Measurements from ENCODE around the gene CLCNKB. TPM values are rescaled to one million over a fixed set of nuclear protein-coding genes. Genes with fewer than 3 reads are reported as not detected.

CLCNKB gene
- total RNA-seq, 1 experiment from 2014 or later: not detected

DNA sequence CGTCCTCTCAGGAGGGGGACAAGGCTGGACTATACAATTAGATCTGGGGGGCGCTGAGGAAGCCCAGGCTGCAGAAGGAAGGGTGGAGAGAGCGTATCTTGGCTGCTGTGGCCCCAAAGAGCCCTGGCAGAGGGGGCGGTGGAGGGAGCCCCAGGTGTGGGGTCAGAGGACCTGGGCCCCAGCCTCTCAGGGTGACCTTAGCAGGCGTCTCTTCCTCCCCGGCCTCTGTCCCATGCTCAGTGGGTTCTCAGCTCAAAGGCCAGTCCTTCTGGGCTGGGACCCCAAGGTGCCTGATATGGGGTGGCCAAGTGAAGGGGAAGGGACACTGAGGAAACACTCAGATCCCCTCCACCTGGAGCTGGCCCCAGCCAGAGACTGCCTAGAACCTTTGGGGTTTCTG, 28.0 kb downstream of the CLCNKB start:
- intact Hi-C loops (cut with micrococcal nuclease; ENCODE audit: unreplicated experiment): loop anchor here (10.0 kb wide), 1 partner anchor 293 kb away; the partner anchor contains the start of gene SZRD1
- no peaks in the 10 kb centered on the region for H3K9me3 ChIP-seq
- TF ChIP-seq, protein P1, sequence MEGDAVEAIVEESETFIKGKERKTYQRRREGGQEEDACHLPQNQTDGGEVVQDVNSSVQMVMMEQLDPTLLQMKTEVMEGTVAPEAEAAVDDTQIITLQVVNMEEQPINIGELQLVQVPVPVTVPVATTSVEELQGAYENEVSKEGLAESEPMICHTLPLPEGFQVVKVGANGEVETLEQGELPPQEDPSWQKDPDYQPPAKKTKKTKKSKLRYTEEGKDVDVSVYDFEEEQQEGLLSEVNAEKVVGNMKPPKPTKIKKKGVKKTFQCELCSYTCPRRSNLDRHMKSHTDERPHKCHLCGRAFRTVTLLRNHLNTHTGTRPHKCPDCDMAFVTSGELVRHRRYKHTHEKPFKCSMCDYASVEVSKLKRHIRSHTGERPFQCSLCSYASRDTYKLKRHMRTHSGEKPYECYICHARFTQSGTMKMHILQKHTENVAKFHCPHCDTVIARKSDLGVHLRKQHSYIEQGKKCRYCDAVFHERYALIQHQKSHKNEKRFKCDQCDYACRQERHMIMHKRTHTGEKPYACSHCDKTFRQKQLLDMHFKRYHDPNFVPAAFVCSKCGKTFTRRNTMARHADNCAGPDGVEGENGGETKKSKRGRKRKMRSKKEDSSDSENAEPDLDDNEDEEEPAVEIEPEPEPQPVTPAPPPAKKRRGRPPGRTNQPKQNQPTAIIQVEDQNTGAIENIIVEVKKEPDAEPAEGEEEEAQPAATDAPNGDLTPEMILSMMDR (IDR thresholded peaks at IDR 0.05; ENCODE audit: insufficient read depth in 1 of 2, low read depth in 1 of 2, low read length in 1 of 2, severe bottlenecking in 1 of 2, unreplicated experiment in 1 of 2): no peak
- Mint-ChIP-seq H3K36me3 (ENCODE audit: insufficient read depth, unreplicated experiment) (no peaks in the 10 kb centered on the region), H3K4me3 (ENCODE audit: unreplicated experiment) (no peak overlapping the region), H3K9me3 (ENCODE audit: unreplicated experiment) (no peaks in the 10 kb centered on the region), H3K27ac (ENCODE audit: unreplicated experiment) (no peak overlapping the region), H3K4me1 (ENCODE audit: low read depth, unreplicated experiment) (no peaks in the 10 kb centered on the region), H3K27me3 (ENCODE audit: insufficient read depth, unreplicated experiment) (no peaks in the 10 kb centered on the region)
- no peak overlapping the region for H3K4me3 ChIP-seq (ENCODE audit: low read depth, low read length)
- ChIA-PET POLR2A (no interaction called here), CTCF (no interaction called here)
- no peaks in the 10 kb centered on the region for H3K27me3 ChIP-seq (replicated peaks; ENCODE audit: control insufficient read depth, insufficient read depth, low read length)
- H3K4me1 ChIP-seq: peaks cover 11% of the 10 kb centered on the region
- BruUV-seq (replicated peaks): no TSS peak
- H3K36me3 ChIP-seq (ENCODE audit: control insufficient read depth, insufficient read depth, low read length): no peaks in the 10 kb centered on the region
- no peak for DNase-seq

DNA sequence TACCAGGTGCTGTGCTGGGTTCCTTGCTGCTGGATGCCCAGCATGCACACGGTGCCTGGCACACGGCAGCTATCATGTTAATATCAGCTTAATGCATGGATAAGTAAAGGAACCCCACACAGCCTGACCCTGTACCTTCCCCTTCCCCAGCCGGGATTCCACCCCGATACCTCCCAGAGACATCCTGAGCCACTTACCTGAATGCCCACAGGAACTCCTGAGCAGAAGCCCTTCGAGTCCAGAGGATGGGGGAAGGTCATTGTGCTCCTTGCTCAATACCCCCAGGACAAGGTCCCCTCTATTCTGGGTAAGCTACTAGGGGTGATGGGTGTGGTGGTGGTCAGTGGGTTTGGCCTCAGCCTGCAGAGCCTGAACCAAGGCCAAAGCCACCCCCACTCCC, 28.5 kb downstream of the CLCNKB start:
- Mint-ChIP-seq H3K9me3 (ENCODE audit: unreplicated experiment) (no peaks in the 10 kb centered on the region), H3K27me3 (ENCODE audit: insufficient read depth, unreplicated experiment) (no peaks in the 10 kb centered on the region), H3K36me3 (ENCODE audit: insufficient read depth, unreplicated experiment) (no peaks in the 10 kb centered on the region), H3K4me3 (ENCODE audit: unreplicated experiment) (no peak overlapping the region), H3K4me1 (ENCODE audit: low read depth, unreplicated experiment) (no peaks in the 10 kb centered on the region), H3K27ac (ENCODE audit: unreplicated experiment) (no peak overlapping the region)
- POLR2A ChIA-PET: no interaction called here
- Histone ChIP-seq H3K9me3 (no peaks in the 10 kb centered on the region), H3K27me3 (replicated peaks; ENCODE audit: control insufficient read depth, insufficient read depth, low read length) (no peaks in the 10 kb centered on the region), H3K4me3 (ENCODE audit: low read depth, low read length) (no peak overlapping the region), H3K36me3 (ENCODE audit: control insufficient read depth, insufficient read depth, low read length) (no peaks in the 10 kb centered on the region), H3K4me1 (peaks cover 6% of the 10 kb centered on the region)
- CTCF ChIA-PET: interaction anchor here (0.6 to 2.2 kb wide), 3 partner anchors 11 to 129 kb away, joined by 4 to 9 read pairs (median 5); no protein-coding TSS in a partner anchor
- intact Hi-C loops (cut with micrococcal nuclease; ENCODE audit: unreplicated experiment): loop anchor here (10.0 kb wide), 1 partner anchor 293 kb away; the partner anchor contains the start of gene SZRD1
- TF ChIP-seq, protein P1 (IDR thresholded peaks at IDR 0.05; ENCODE audit: insufficient read depth in 1 of 2, low read depth in 1 of 2, low read length in 1 of 2, severe bottlenecking in 1 of 2, unreplicated experiment in 1 of 2): no peak
- DNase-seq: no peak
- BruUV-seq (replicated peaks): no TSS peak

DNA sequence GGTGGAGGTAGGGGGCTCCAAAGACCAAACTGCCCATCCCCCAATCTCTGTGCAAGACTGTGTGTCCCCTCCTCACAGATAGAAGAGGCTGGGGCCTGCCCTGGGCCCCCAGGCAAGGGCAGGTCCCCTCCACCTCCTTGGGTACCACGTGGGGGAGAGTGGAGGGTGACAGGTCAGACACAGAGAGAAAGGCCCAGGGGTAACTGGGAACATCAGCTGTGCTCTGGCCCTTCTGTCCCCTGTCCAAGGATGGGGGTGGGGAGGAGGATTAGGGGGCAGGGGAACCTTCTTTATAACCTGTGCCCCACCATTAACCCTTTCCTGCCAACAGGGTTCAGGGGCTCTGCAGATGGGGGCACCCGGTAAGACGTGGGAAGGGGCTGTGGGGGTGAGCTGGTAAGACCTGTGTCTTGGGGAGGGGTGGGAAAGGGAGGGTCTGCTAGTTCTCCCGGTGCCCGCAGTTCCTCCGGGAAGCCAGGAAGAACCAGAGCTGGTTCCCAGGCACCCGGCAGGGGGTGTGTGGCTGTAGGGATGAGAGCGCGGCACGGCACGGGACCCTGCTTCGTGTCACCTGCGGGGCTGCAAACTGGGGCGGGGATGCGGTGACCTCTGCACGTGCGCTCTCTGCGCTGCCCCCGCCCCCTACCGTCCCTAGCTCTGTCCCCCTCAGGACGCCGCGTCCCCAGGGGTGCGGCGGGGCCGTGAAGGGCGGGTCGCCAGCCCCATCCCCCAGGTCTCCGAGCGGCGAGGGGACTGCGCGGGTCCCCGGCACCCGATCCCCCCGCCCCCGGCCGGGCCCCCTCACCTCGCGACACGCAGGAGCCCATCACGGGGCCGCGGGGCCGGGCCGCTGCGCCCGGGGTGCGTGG, 29.3 kb downstream of the CLCNKB start:
- TF ChIP-seq, protein P1 (IDR thresholded peaks at IDR 0.05; ENCODE audit: insufficient read depth in 1 of 2, low read depth in 1 of 2, low read length in 1 of 2, severe bottlenecking in 1 of 2, unreplicated experiment in 1 of 2): no peak
- H3K4me3 ChIP-seq (ENCODE audit: low read depth, low read length): peak overlapping the region; percentile 46
- CTCF ChIA-PET: interaction anchor here (0.6 to 2.2 kb wide), 12 partner anchors 10 to 405 kb away, joined by 3 to 10 read pairs (median 4); no protein-coding TSS in a partner anchor
- no peaks in the 10 kb centered on the region for H3K36me3 ChIP-seq (ENCODE audit: control insufficient read depth, insufficient read depth, low read length)
- no peaks in the 10 kb centered on the region for H3K27me3 ChIP-seq (replicated peaks; ENCODE audit: control insufficient read depth, insufficient read depth, low read length)
- Mint-ChIP-seq H3K4me1 (ENCODE audit: low read depth, unreplicated experiment) (no peaks in the 10 kb centered on the region), H3K4me3 (ENCODE audit: unreplicated experiment) (peak overlapping the region; percentile 67), H3K36me3 (ENCODE audit: insufficient read depth, unreplicated experiment) (no peaks in the 10 kb centered on the region), H3K27me3 (ENCODE audit: insufficient read depth, unreplicated experiment) (no peaks in the 10 kb centered on the region), H3K27ac (ENCODE audit: unreplicated experiment) (no peak overlapping the region), H3K9me3 (ENCODE audit: unreplicated experiment) (no peaks in the 10 kb centered on the region)
- no TSS peak for BruUV-seq (replicated peaks)
- peak in 1 of 2 experiments; percentile 21 for DNase-seq
- intact Hi-C loops (cut with micrococcal nuclease; ENCODE audit: unreplicated experiment): loop anchor here (10.0 kb wide), 1 partner anchor 292 kb away; the partner anchor contains the start of gene SZRD1
- H3K9me3 ChIP-seq: no peaks in the 10 kb centered on the region
- no peaks in the 10 kb centered on the region for H3K4me1 ChIP-seq
- POLR2A ChIA-PET: no interaction called here
